Subcutaneous abdominal adipose tissue (tissue), 5 donors: Measurements from ENCODE around the gene ST8SIA2.
"Not testable (repeated sequence)": the region's sequence is repeated elsewhere in the genome, so short reads cannot be mapped to it uniquely, and the experiment has no call there.

Experiments used
- H3K27ac ChIP-seq: one replicate; pipeline ENCODE4 v1.7.0; 2013; ENCODE audit warnings: low read depth, mild to moderate bottlenecking, inconsistent platforms, low read length, moderate library complexity
- H3K27me3 ChIP-seq, 5 donors: one replicate each; pipeline ENCODE4 v1.7.0; 2013; ENCODE audit warnings: low read length in 5 of 5, inconsistent platforms in 1 of 5; ENCODE audit not compliant: control insufficient read depth in 5 of 5, insufficient read depth in 4 of 5
- H3K36me3 ChIP-seq, 5 donors: one replicate each; pipeline ENCODE4 v1.7.0; 2013; ENCODE audit warnings: low read length in 5 of 5; ENCODE audit not compliant: control insufficient read depth in 5 of 5, insufficient read depth in 5 of 5
- H3K4me1 ChIP-seq, 5 donors: one replicate each; pipeline ENCODE4 v1.7.0; 2013; ENCODE audit warnings: low read length in 5 of 5, mild to moderate bottlenecking in 3 of 5, moderate library complexity in 1 of 5; ENCODE audit not compliant: control insufficient read depth in 5 of 5, insufficient read depth in 5 of 5
- H3K4me3 ChIP-seq, 5 donors: one replicate each; pipeline ENCODE4 v1.7.0; 2013; ENCODE audit warnings: low read length in 5 of 5, low read depth in 1 of 5
- H3K9ac ChIP-seq, 5 donors: one replicate each; pipeline ENCODE4 v1.7.0; 2013; ENCODE audit warnings: low read length in 5 of 5, mild to moderate bottlenecking in 4 of 5, moderate library complexity in 3 of 5
- H3K9me3 ChIP-seq, 5 donors: one replicate each; pipeline ENCODE4 v1.7.0; 2013; ENCODE audit warnings: low read length in 5 of 5; ENCODE audit not compliant: control insufficient read depth in 5 of 5
- donor health status: healthy.
- donor health status: healthy.
- donor health status: healthy.
- donor health status: healthy.
- donor health status: healthy.

ST8SIA2 gene

DNA sequence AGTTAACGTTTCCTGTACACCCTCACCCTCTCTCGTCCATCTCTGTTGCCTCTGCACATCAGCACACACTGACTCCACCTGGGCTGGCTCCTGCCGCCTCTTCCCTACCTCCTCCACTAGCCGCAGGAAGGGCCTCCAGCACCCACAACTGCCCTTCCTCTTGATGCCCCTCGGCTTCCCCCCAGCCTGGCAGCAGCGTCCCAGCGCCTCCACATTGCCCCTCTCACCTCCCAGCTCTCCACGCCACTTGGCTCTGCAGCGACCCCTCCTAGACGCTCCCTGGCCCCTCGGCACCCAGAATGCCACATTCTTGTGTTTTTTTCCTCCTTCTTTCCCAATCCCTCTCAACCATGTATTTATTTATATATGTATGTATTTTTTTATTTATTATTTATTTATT, 73.6 kb downstream of the ST8SIA2 start:
- Histone ChIP-seq H3K36me3 (no peaks in the 10 kb centered on the region), H3K9ac (no peak overlapping the region), H3K27me3 (peaks cover 0 to 4% (median 0%) of the 10 kb centered on the region in 5 donors), H3K9me3 (no peaks in the 10 kb centered on the region), H3K4me3 (no peak overlapping the region), H3K4me1 (no peaks in the 10 kb centered on the region), H3K27ac (no peak overlapping the region)

DNA sequence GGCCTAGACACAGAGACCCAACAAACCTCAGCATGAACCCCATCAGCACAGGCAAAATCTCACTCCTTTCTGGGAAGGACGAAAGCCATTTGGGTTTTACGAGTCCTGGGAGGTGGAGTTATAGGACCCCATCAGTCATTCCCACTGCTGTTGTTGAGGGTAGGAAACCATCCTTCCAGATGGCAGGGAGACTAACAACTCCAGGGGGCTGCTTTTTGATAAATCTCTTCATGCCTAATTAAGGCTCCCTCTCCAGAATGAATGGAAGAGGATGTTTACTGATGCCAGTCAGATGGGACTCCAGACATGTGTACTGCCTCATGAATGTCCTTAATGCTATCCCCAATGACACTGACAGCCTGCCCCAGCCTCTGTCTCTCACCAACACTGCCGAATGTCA, 75.3 kb downstream of the ST8SIA2 start:
- Histone ChIP-seq H3K9me3 (no peaks in the 10 kb centered on the region), H3K27me3 (peaks cover 0 to 5% (median 0%) of the 10 kb centered on the region in 5 donors), H3K4me3 (no peak overlapping the region), H3K27ac (no peak overlapping the region), H3K9ac (no peak overlapping the region), H3K4me1 (no peaks in the 10 kb centered on the region), H3K36me3 (no peaks in the 10 kb centered on the region)

DNA sequence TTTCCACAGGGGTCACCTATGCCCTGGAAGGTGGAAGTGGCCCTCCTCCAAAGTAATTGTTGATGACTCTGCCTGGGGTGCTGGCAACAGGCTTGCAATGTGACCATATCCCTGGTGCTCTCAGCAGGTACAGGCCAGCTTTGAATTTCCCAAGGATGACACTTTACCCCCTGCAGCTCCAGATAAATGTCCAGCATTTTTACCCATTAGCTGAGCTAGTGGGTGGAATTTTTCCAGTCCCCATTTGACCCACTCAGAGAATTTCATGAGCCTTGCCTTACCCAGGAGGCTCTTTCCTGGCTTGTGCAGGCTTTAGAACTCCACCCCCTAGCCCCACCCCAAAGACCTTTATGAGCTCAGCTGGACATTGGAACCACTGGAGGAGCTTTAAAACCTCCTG, 77.6 kb downstream of the ST8SIA2 start:
- H3K36me3 ChIP-seq, result no peaks in the 10 kb centered on the region

DNA sequence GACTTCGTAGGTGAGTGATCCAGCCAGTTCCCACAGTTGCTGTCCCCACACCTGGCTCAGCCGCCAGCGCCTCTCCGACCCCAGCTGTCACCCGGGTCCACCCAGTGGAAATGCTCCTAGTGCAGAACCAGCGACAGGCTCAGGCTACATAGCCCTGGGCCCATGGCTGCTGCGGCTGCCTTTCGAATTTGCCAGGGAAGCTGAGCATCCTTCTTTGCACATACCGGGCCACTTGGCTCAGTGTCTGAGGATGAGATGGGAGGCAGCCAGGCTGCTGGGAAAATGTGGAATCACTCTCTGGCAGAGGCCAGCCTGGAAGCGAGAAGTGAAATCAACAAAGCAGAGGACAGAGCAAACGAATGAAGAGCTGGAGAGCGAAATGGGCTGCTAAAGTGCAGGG, 80.1 kb downstream of the ST8SIA2 start:
- Histone ChIP-seq H3K4me1 (no peaks in the 10 kb centered on the region), H3K9ac (no peak overlapping the region), H3K27ac (no peak overlapping the region), H3K9me3 (no peaks in the 10 kb centered on the region), H3K4me3 (no peak overlapping the region), H3K27me3 (peaks cover 0 to 11% (median 3%) of the 10 kb centered on the region in 5 donors), H3K36me3 (no peaks in the 10 kb centered on the region)

More for the DNA sequence above, 77.6 kb downstream of the ST8SIA2 start:
- H3K9me3 ChIP-seq, result no peaks in the 10 kb centered on the region
- H3K27ac ChIP-seq, result no peak overlapping the region
- peaks cover 0 to 11% (median under 1%) of the 10 kb centered on the region in 5 donors for H3K27me3 ChIP-seq
- no peak overlapping the region for H3K9ac ChIP-seq
- H3K4me1 ChIP-seq, result no peaks in the 10 kb centered on the region
- no peak overlapping the region for H3K4me3 ChIP-seq

- H3K4me3 ChIP-seq, H3K36me3 ChIP-seq, H3K9me3 ChIP-seq, H3K27ac ChIP-seq, H3K4me1 ChIP-seq, H3K9ac ChIP-seq: not testable (repeated sequence)
- H3K27me3 ChIP-seq, result peaks cover 0 to 11% (median 3%) of the 10 kb centered on the region in 5 donors
Observed at GRCh38 chr15:92479730-92480129, 86.0 kb downstream of the ST8SIA2 start.

DNA sequence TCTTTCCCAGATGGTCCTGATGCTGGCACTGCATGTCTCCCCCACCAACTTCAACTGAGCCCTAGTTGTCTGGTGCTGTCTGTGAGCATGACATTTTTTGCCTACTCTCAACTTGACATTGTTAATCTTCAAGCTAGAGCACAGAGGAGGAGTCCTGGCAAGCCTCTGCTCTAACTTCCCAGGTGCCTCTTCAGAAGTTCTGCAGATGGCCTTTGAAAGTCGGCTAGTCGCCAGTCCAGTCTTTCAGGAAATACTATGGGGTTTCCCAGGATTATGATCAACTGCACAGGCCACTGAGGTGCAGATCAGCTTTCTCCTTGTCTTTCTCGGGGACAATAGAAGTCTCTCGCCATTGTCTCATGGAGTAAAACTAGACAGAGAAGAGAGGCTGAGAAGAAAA, 86.7 kb downstream of the ST8SIA2 start:
- H3K27me3 ChIP-seq, result peaks cover 0 to 11% (median 3%) of the 10 kb centered on the region in 5 donors
- no peak overlapping the region for H3K9ac ChIP-seq
- H3K9me3 ChIP-seq, result no peaks in the 10 kb centered on the region
- H3K4me1 ChIP-seq, result no peaks in the 10 kb centered on the region
- no peak overlapping the region for H3K27ac ChIP-seq
- no peaks in the 10 kb centered on the region for H3K36me3 ChIP-seq
- H3K4me3 ChIP-seq, result no peak overlapping the region

DNA sequence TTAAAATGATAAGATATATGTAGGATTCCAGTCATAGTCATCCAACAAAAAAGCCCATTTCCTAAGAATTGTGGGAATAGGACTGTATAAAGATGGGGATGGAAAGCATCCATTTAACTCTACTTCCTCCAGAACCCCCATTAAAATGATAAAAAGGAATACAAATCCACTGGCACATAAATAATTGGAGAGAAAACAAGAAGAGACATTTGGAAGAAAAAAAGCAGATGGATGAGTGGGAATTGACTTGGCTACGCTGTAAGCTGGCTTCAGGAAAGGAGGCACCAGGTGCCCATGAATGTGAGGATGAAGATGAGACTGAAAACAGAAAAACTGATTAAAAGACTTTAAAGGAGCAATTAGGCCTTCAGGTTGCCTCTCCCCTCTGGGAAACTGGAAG, 91.8 kb downstream of the ST8SIA2 start:
- H3K27ac ChIP-seq, result no peak overlapping the region
- H3K4me3 ChIP-seq, result no peak overlapping the region
- no peaks in the 10 kb centered on the region for H3K27me3 ChIP-seq
- peaks cover 4 to 8% (median 5%) of the 10 kb centered on the region in 5 donors for H3K9me3 ChIP-seq
- H3K4me1 ChIP-seq, result no peaks in the 10 kb centered on the region
- no peaks in the 10 kb centered on the region for H3K36me3 ChIP-seq
- H3K9ac ChIP-seq, result no peak overlapping the region

- Histone ChIP-seq H3K4me1 (no peaks in the 10 kb centered on the region), H3K9me3 (peaks cover 5 to 13% (median 7%) of the 10 kb centered on the region in 5 donors), H3K9ac (no peak overlapping the region), H3K27ac (no peak overlapping the region), H3K36me3 (no peaks in the 10 kb centered on the region), H3K27me3 (peaks cover 14 to 25% (median 15%) of the 10 kb centered on the region in 5 donors), H3K4me3 (no peak overlapping the region)
Observed at GRCh38 chr15:92492551-92493115, 99.0 kb downstream of the ST8SIA2 start.

GRCh38 chr15:92494806-92495336, 101.2 kb downstream of the ST8SIA2 start:
- Histone ChIP-seq H3K9ac (no peak overlapping the region), H3K4me3 (no peak overlapping the region), H3K36me3 (no peaks in the 10 kb centered on the region), H3K27me3 (peaks cover 14 to 31% (median 18%) of the 10 kb centered on the region in 5 donors), H3K27ac (no peak overlapping the region), H3K9me3 (peaks cover 2 to 11% (median 5%) of the 10 kb centered on the region in 5 donors), H3K4me1 (no peaks in the 10 kb centered on the region)

GRCh38 chr15:92495446-92495845, 101.8 kb downstream of the ST8SIA2 start:
- Histone ChIP-seq H3K9me3 (peaks cover 0 to 5% (median 2%) of the 10 kb centered on the region in 5 donors), H3K36me3 (no peaks in the 10 kb centered on the region), H3K27ac (no peak overlapping the region), H3K4me1 (no peaks in the 10 kb centered on the region), H3K4me3 (no peak overlapping the region), H3K9ac (no peak overlapping the region), H3K27me3 (peaks cover 14 to 36% (median 18%) of the 10 kb centered on the region in 5 donors)
